PC-3 (cell line): Measurements from ENCODE around the gene SLC38A8. TPM values are rescaled to one million over a fixed set of nuclear protein-coding genes. Genes with fewer than 3 reads are reported as not detected.

Source experiments
- ATAC-seq: fragments of 200-7000 bp; cut with Tn5 transposase; 2 replicates; pipeline ENCODE4 v1.9.1; 2020; ENCODE audit warnings: mild to moderate bottlenecking, moderate library complexity
- BruUV-seq: library from RNA; stranded (reverse); fragments of 400-500 nt; replicated peaks from 2 replicates; lab custom pipeline; 2021; lab: Mats Ljungman, UMichigan
- CTCF ChIA-PET: fragments of 300-600 bp; sonication (Branson Sonifier 250); formaldehyde crosslinking; loops from one replicate; lab custom pipeline; 2022; ENCODE audit warnings: antibody characterized with exemption; lab: Charles Lee
- POLR2A ChIA-PET: fragments of 300-600 bp; sonication (Branson Sonifier 250); formaldehyde crosslinking; loops from one replicate; lab custom pipeline; 2022; ENCODE audit warnings: antibody characterized with exemption; ENCODE audit not compliant: unreplicated experiment; lab: Charles Lee
- DNase-seq: peaks from one replicate; pipeline ENCODE4 v3.0.0-alpha.2; 2015
- H2AFZ ChIP-seq: fragments of 300-600 bp; sonication (generic); 2 replicates; pipeline ENCODE4 v1.6.0; 2016; ENCODE audit warnings: antibody characterized with exemption, low read length
- H3F3A ChIP-seq: fragments of 300-600 bp; sonication (generic); one replicate; pipeline ENCODE4 v1.6.0; 2017; ENCODE audit warnings: antibody characterized with exemption, low read length, control low read depth, mild to moderate bottlenecking; ENCODE audit not compliant: unreplicated experiment
- H3K27ac ChIP-seq: fragments of 300-600 bp; sonication (generic); 2 replicates; pipeline ENCODE4 v1.5.1; 2016; ENCODE audit warnings: mild to moderate bottlenecking, low read length
- H3K27me3 ChIP-seq: fragments of 300-600 bp; sonication (generic); 2 replicates; pipeline ENCODE4 v1.6.1; 2016; ENCODE audit warnings: low read length, mixed read lengths
- H3K36me3 ChIP-seq: fragments of 300-600 bp; sonication (generic); 2 replicates; pipeline ENCODE4 v1.6.1; 2016; ENCODE audit warnings: low read depth, mixed run types, low read length, mixed read lengths
- H3K4me1 ChIP-seq: fragments of 300-600 bp; sonication (generic); 2 replicates; pipeline ENCODE4 v1.5.1; 2016; ENCODE audit warnings: low read length; ENCODE audit not compliant: insufficient read depth
- H3K4me2 ChIP-seq: fragments of 300-600 bp; sonication (generic); 2 replicates; pipeline ENCODE4 v1.6.0; 2016; ENCODE audit warnings: low read length
- H3K4me3 ChIP-seq: fragments of 300-600 bp; sonication (generic); 2 replicates; pipeline ENCODE4 v1.5.1; 2016; ENCODE audit warnings: mild to moderate bottlenecking, low read length, mixed read lengths
- H3K79me2 ChIP-seq: fragments of 300-600 bp; sonication (generic); 2 replicates; pipeline ENCODE4 v1.6.1; 2017; ENCODE audit warnings: low read length, mixed read lengths
- H3K9ac ChIP-seq: fragments of 300-600 bp; sonication (generic); 2 replicates; pipeline ENCODE4 v1.6.0; 2016; ENCODE audit warnings: mild to moderate bottlenecking, low read length
- H3K9me2 ChIP-seq: fragments of 300-600 bp; sonication (generic); replicated peaks from 2 replicates; pipeline ENCODE4 v1.6.1; 2016; ENCODE audit warnings: mixed run types, low read length, mixed read lengths
- H3K9me3 ChIP-seq: fragments of 300-600 bp; sonication (generic); 2 replicates; pipeline ENCODE4 v1.6.1; 2016; ENCODE audit warnings: low read length, mixed read lengths
- H4K20me1 ChIP-seq: fragments of 300-600 bp; sonication (generic); 2 replicates; pipeline ENCODE4 v1.6.1; 2016; ENCODE audit warnings: low read length, mixed read lengths
- EZH2 ChIP-seq: fragments of 300-600 bp; sonication (generic); IDR thresholded peaks from one replicate; pipeline ENCODE4 v1.6.1; 2017; ENCODE audit warnings: antibody characterized with exemption, mild to moderate bottlenecking, low read length; ENCODE audit not compliant: unreplicated experiment
- EZH2phosphoT487 ChIP-seq: fragments of 300-600 bp; sonication (generic); IDR thresholded peaks from 2 replicates; pipeline ENCODE4 v1.6.1; 2018; ENCODE audit warnings: mild to moderate bottlenecking, antibody characterized with exemption, low read length, borderline replicate concordance
- intact Hi-C: fragments of 100-400 bp; cut with micrococcal nuclease; formaldehyde crosslinking; loops from 2 replicates; pipeline ENCODE4 v1.9.0; 2023
- total RNA-seq: library from RNA; depleted of rRNA; stranded (reverse); fragments of >200 nt; gene quantifications from 2 replicates; pipeline ENCODE4 v1.2.3, GENCODE V29; 2014
- TF ChIP-seq, protein P1 (sequence below): fragments of 300-600 bp; sonication (generic); conservative IDR thresholded peaks from 2 replicates; pipeline ENCODE4 v1.5.1; 2017; ENCODE audit warnings: antibody characterized with exemption, low read depth, mild to moderate bottlenecking, low read length

Gene SLC38A8
- total RNA-seq, 1 experiment from 2014 or later: not detected

DNA sequence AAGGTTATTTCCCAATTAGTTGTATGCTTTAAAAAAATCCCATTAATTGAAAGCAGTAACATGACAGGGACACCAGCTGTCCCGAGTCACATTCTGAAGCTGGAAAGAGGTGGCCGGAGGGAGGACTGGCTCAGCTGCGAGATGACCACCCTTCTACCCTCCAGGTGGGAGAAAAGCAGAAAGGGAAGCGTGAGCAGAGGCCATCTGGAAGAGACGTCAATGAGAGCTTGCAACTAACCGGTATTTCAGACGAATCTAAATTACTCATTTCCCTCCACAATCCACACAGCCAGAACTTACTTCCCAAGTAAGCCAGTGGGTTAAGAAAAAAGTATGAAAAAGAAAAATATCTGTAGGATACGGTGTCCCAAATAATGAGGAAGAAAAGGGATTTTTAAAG, 28.5 kb upstream of the SLC38A8 start:
- H3K9ac ChIP-seq: no peak overlapping the region
- POLR2A ChIA-PET: interaction anchor here (0.5 kb wide), 1 partner anchor 62 kb away, joined by 16 read pairs; no protein-coding TSS in a partner anchor
- CTCF ChIA-PET: no interaction called here

DNA sequence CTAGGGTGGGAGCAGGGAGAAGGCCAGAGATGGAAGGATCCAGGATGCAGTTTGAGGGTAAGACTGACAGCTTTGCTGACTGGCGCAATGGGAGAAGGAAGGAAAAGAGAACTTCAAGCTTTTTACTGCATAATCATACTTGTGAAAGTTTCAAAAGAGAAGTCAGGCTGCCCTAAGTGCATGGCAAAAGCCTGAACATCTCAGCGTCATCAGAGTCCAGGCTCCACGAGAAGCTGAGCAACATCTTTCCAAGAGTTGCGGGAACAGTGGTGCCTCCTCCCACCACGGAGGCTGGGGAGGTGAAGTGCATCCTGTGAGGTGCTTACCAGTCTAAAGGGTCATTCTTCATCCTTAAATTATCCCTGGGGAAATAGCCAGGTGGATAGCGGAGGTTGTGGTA, 26.9 kb upstream of the SLC38A8 start:
- Histone ChIP-seq H3K4me1 (no peaks in the 10 kb centered on the region), H3K27me3 (no peaks in the 10 kb centered on the region), H3K36me3 (peaks cover 7% of the 10 kb centered on the region), H3K9me2 (no peaks in the 10 kb centered on the region), H3K9me3 (no peaks in the 10 kb centered on the region), H3K4me3 (no peak overlapping the region), H3K27ac (no peak overlapping the region), H3F3A (no peaks in the 10 kb centered on the region), H3K4me2 (no peak overlapping the region), H3K79me2 (no peaks in the 10 kb centered on the region), H2AFZ (no peak overlapping the region), H3K9ac (no peak overlapping the region), H4K20me1 (no peaks in the 10 kb centered on the region)
- TF ChIP-seq EZH2 (no peak), EZH2phosphoT487 (no peak)
- TF ChIP-seq, protein P1, sequence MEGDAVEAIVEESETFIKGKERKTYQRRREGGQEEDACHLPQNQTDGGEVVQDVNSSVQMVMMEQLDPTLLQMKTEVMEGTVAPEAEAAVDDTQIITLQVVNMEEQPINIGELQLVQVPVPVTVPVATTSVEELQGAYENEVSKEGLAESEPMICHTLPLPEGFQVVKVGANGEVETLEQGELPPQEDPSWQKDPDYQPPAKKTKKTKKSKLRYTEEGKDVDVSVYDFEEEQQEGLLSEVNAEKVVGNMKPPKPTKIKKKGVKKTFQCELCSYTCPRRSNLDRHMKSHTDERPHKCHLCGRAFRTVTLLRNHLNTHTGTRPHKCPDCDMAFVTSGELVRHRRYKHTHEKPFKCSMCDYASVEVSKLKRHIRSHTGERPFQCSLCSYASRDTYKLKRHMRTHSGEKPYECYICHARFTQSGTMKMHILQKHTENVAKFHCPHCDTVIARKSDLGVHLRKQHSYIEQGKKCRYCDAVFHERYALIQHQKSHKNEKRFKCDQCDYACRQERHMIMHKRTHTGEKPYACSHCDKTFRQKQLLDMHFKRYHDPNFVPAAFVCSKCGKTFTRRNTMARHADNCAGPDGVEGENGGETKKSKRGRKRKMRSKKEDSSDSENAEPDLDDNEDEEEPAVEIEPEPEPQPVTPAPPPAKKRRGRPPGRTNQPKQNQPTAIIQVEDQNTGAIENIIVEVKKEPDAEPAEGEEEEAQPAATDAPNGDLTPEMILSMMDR: no peak
- CTCF ChIA-PET: no interaction called here
- intact Hi-C loops: no loop called here
- ATAC-seq: no peak
- no peak for DNase-seq
- POLR2A ChIA-PET: no interaction called here
- no TSS peak for BruUV-seq

More for the DNA sequence above, 28.5 kb upstream of the SLC38A8 start:
- Histone ChIP-seq H3K27me3 (no peaks in the 10 kb centered on the region), H3K9me3 (no peaks in the 10 kb centered on the region), H2AFZ (no peak overlapping the region), H4K20me1 (no peaks in the 10 kb centered on the region), H3K9me2 (no peaks in the 10 kb centered on the region), H3K4me2 (no peak overlapping the region), H3K27ac (no peak overlapping the region), H3F3A (no peaks in the 10 kb centered on the region), H3K4me3 (no peak overlapping the region), H3K4me1 (no peaks in the 10 kb centered on the region), H3K79me2 (no peaks in the 10 kb centered on the region), H3K36me3 (peaks cover 6% of the 10 kb centered on the region)
- no peak for DNase-seq
- no TSS peak for BruUV-seq
- TF ChIP-seq EZH2phosphoT487: no peak
- TF ChIP-seq EZH2: no peak
- TF ChIP-seq, protein P1: no peak
- ATAC-seq: no peak
- intact Hi-C loops: no loop called here

DNA sequence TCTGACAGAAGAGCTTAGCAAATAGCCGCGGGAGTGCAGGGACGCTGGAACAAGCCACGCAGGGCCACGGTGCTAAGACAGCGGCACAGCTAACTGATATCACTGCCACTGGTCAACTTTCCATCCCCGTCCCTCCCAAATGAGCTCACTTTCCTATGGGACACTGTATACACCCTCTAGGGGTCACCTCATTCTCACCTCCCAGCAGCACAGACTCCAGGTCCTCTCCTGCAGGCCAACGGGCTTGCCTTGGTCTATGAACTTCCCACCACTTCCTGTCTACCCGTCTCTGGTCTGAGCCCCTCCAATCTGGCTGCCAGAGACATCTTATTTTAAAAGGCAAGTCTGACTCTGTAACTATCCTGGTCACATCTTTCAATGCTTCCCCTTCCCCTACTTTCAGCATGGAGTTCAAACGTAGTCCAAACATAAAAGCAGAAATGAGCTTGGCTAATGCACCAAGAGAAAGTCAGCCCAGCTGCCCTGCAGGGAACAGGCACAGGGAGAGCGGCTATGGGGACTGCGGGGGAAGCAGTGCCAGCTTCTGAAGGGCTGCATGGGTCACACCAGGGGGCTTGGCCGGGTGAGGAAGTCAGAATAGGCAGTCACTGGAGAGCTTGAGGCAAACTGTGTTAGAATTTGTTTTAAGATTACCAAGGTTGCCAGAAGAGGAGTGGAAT, 26.3 kb upstream of the SLC38A8 start:
- no peaks in the 10 kb centered on the region for H4K20me1 ChIP-seq
- ATAC-seq: no peak
- H3K4me1 ChIP-seq: no peaks in the 10 kb centered on the region
- no peaks in the 10 kb centered on the region for H3K9me2 ChIP-seq
- H3K36me3 ChIP-seq: peaks cover 8% of the 10 kb centered on the region
- no peak overlapping the region for H3K4me3 ChIP-seq
- H3K27me3 ChIP-seq: no peaks in the 10 kb centered on the region
- no peak overlapping the region for H3K27ac ChIP-seq
- TF ChIP-seq, protein P1: no peak
- TF ChIP-seq EZH2phosphoT487 (no peak), EZH2 (no peak)
- BruUV-seq: no TSS peak
- no peak overlapping the region for H3K9ac ChIP-seq
- no peak overlapping the region for H2AFZ ChIP-seq
- no peaks in the 10 kb centered on the region for H3K9me3 ChIP-seq
- intact Hi-C loops: no loop called here
- H3K4me2 ChIP-seq: no peak overlapping the region
- H3F3A ChIP-seq: no peaks in the 10 kb centered on the region
- POLR2A ChIA-PET: no interaction called here
- CTCF ChIA-PET: no interaction called here
- no peak for DNase-seq
- no peaks in the 10 kb centered on the region for H3K79me2 ChIP-seq
